ENCODE measurements around the gene CLTA. TPM values are rescaled to one million over a fixed set of nuclear protein-coding genes. Genes with fewer than 3 reads are reported as not detected.
"Not testable (repeated sequence)": the region's sequence is repeated elsewhere in the genome, so short reads cannot be mapped to it uniquely, and the experiment has no call there.

CLTA gene
- polyA plus RNA-seq, 4 donors, result 274 to 298 (median 291) TPM

- not testable (repeated sequence) for DNase-seq (ENCODE audit: low read depth in 4 of 4, low spot score in 3 of 4)
Measured at GRCh38 chr9:36180243-36180642, 10.5 kb upstream of the CLTA start.

GRCh38 chr9:36187414-36187813 is 3.3 kb upstream of the CLTA start:
- DNase-seq (ENCODE audit: low read depth in 4 of 4, low spot score in 3 of 4), result no peak

- no peak for DNase-seq (ENCODE audit: low read depth in 4 of 4, low spot score in 3 of 4)
Measured at GRCh38 chr9:36188212-36188611, 2.5 kb upstream of the CLTA start.

- no peak for DNase-seq (ENCODE audit: low read depth in 4 of 4, low spot score in 3 of 4)
Measured at GRCh38 chr9:36189976-36190375, 745 bp upstream of the CLTA start.

- DNase-seq (ENCODE audit: low read depth in 4 of 4, low spot score in 3 of 4), result no peak
Measured at GRCh38 chr9:36191290-36191645, 547 bp downstream of the CLTA start.

GRCh38 chr9:36191686-36192085 is 965 bp downstream of the CLTA start:
- DNase-seq (ENCODE audit: low read depth in 4 of 4, low spot score in 3 of 4), result no peak

- DNase-seq (ENCODE audit: low read depth in 4 of 4, low spot score in 3 of 4), result peak in 1 of 4 donors; percentile 43
Measured at GRCh38 chr9:36192196-36192595, 1.5 kb downstream of the CLTA start.

GRCh38 chr9:36193023-36193422 is 2.3 kb downstream of the CLTA start:
- DNase-seq (ENCODE audit: low read depth in 4 of 4, low spot score in 3 of 4), result no peak

GRCh38 chr9:36194326-36195000 is 3.7 kb downstream of the CLTA start:
- no peak for DNase-seq (ENCODE audit: low read depth in 4 of 4, low spot score in 3 of 4)

- DNase-seq (ENCODE audit: low read depth in 4 of 4, low spot score in 3 of 4), result no peak
Measured at GRCh38 chr9:36204906-36205547, 14.3 kb downstream of the CLTA start.

- DNase-seq (ENCODE audit: low read depth in 4 of 4, low spot score in 3 of 4), result no peak
Measured at GRCh38 chr9:36207016-36207415, 16.3 kb downstream of the CLTA start.

- DNase-seq (ENCODE audit: low read depth in 4 of 4, low spot score in 3 of 4), result no peak
Measured at GRCh38 chr9:36207546-36208012, 16.9 kb downstream of the CLTA start.

- DNase-seq (ENCODE audit: low read depth in 4 of 4, low spot score in 3 of 4), result no peak
Measured at GRCh38 chr9:36208521-36209253, 18.0 kb downstream of the CLTA start.

- DNase-seq (ENCODE audit: low read depth in 4 of 4, low spot score in 3 of 4), result no peak
Measured at GRCh38 chr9:36210722-36211121, 20.0 kb downstream of the CLTA start.

GRCh38 chr9:36211510-36211909 is 20.8 kb downstream of the CLTA start:
- DNase-seq (ENCODE audit: low read depth in 4 of 4, low spot score in 3 of 4), result no peak

GRCh38 chr9:36213387-36213786 is 22.7 kb downstream of the CLTA start:
- no peak for DNase-seq (ENCODE audit: low read depth in 4 of 4, low spot score in 3 of 4)

GRCh38 chr9:36213989-36214388 is 23.3 kb downstream of the CLTA start:
- DNase-seq (ENCODE audit: low read depth in 4 of 4, low spot score in 3 of 4), result no peak

- no peak for DNase-seq (ENCODE audit: low read depth in 4 of 4, low spot score in 3 of 4)
Measured at GRCh38 chr9:36214571-36214970, 23.9 kb downstream of the CLTA start.

GRCh38 chr9:36217256-36217968 is 26.7 kb downstream of the CLTA start:
- no peak for DNase-seq (ENCODE audit: low read depth in 4 of 4, low spot score in 3 of 4)

GRCh38 chr9:36218011-36218410 is 27.3 kb downstream of the CLTA start:
- DNase-seq (ENCODE audit: low read depth in 4 of 4, low spot score in 3 of 4), result no peak

- DNase-seq (ENCODE audit: low read depth in 4 of 4, low spot score in 3 of 4), result no peak
Measured at GRCh38 chr9:36218411-36218901, 27.7 kb downstream of the CLTA start.
